ENCODE data around the gene ACTL8.

ACTL8 gene, protein sequence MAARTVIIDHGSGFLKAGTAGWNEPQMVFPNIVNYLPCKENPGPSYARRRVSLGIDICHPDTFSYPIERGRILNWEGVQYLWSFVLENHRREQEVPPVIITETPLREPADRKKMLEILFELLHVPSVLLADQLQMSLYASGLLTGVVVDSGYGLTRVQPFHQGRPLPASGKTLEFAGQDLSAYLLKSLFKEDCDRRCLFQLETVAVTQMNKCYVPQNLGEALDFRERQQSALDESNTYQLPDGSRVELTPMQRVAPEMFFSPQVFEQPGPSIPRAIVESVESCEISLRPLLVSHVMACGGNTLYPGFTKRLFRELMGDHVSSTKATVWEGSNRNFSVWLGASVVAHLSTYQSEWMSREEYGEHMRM

DNA sequence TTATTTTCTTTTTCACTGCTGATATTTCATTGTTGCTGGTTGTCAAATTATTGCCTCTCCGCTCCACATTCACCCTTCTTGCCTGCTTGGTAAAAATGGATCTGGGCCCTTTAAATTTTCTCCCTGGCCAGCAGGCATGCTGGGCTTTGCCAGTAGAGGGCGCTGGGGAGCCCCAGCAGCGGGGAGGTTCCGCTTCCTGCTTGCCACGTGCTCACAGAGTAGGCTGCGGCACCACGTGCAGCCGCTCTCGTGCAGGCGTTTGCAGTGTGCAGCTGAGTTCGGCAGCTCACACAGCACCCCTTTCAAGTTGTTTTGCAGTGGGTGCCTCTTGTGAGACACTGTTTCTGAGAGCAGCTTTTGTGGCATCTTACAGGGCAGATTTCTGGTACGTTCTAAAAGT is at the start of gene ACTL8:
ACTL8 (plus strand) TSS at position 214 of the 400 bp plus-strand sequence. CDS start 67,676 bp downstream, outside the sequence.
- DNase-seq, result no peak

DNA sequence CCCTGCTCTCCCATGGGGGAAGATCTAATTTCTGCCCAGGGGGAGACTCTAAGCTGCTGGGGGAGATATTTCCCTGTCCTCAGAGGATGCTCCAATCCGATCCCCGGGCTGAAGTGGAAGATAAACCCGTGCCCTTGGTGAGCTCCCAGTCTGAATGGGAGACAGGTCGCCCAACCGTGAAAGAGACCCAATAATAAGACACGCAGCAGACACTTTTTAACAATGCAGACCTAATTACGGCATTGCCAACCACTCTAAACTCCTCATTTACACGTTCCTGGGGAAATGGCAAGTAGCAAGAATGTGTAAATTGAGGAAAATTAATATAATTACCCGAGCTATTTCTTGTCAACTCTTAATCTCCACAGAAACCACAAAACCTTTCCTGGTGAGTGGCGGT is 48.7 kb upstream of the ACTL8 start:
- DNase-seq, result no peak

DNA sequence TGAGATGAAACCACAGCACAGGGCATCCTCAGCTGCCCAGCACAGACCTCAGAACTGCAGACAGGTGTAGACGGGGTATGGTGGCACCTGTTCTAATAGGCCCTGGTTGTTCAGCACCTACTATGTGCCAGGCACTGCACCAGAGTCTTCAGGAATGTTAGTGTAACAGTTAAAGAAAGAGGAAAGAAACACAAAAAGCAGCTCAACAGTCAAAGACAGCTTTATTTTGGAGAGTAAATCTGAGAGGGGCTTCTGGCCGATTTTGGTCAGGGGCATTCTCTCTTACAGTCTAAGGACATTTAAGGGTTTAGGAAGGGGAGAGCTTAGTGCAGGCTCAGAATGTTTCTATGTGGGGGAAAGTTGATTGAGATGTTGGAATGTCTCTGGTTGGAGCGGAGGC is 45.2 kb upstream of the ACTL8 start:
- no peak for DNase-seq

DNA sequence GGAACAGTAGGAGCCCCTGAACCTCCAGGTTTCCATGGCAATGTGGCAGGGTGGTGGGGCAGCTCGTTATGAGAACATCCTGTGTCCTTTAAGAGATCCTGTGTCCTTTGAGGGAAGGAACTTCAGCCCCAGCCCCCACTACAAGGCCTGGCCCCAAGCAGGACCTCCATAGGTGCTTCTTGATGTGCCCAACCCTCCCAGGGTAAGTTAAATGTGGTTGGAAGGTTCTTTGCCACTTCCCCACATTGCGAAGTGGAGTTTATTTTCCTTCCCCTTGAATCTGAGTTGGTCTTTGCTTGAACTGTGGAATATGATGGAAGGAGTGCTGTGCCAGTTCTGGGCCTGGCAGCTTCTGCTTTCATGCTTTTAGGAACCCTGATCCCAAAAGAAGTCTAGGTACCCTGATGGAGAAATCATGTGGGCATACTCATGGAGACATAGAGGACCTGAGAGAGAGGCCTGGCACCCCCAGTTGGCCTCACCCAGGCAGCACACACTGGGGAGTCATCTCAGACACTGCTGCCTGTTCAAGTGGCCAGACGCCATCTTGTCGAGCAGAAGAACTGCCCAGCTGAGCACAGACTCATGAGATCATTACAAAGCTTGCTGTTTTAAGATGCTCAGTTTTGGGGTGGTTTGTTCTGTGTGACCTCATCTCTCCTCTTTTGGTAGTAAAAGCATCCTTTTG is 44.1 kb upstream of the ACTL8 start:
- DNase-seq, result no peak

DNA sequence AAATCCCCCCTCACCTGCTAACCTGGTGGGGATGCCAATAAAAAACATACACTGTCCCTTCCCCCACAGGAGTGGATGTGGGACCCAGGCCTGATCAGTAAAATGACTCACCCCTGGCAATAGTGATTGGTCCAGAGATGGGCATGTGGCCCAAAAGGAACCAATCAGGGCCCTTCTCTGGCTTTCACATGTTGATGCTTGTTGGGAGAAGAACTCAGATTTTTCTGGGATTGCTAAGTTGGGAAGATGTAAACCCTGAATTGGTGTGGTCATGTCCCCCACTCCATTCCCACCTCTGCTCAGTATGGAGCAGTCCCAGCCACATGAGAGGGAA is 43.6 kb upstream of the ACTL8 start:
- no peak for DNase-seq

DNA sequence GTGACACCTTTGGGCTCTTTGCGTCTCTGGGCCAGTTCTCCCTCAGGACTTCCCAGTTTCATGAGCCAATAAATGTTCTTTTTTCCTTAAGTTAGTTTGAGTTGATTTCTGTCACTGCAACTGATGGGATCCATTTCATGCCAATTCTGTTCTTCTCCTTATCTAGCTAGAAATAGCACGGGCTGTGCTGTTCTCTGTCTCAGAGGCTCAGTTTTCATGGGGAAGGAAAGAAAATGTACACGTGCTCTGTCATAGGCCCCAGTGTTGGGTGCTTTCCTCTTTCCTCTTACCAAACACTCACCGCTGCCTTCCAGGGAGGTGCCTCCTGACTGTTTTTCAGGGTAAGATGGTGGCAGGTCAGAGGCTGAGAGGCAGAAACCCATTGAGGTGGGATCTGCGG is 43.2 kb upstream of the ACTL8 start:
- no peak for DNase-seq

DNA sequence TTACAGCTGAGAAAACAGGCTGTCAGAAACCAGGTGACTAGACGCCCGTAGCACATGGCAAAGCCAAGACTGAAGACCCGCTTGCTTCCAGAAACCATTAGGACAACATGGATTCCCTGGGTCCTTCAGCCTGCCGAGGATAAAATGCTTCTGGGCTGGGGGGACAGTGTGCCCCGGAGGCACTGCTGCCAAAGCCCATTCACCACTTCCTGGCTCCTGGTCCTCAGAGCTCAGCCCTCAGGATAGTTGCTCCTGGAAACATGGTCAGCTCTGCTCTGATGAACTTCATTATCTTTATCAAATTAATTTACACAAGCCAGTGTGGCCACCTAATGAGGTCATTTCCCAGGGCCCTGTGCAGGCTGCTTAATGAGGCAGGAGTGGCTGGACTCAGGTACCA is 41.1 kb upstream of the ACTL8 start:
- no peak for DNase-seq

DNA sequence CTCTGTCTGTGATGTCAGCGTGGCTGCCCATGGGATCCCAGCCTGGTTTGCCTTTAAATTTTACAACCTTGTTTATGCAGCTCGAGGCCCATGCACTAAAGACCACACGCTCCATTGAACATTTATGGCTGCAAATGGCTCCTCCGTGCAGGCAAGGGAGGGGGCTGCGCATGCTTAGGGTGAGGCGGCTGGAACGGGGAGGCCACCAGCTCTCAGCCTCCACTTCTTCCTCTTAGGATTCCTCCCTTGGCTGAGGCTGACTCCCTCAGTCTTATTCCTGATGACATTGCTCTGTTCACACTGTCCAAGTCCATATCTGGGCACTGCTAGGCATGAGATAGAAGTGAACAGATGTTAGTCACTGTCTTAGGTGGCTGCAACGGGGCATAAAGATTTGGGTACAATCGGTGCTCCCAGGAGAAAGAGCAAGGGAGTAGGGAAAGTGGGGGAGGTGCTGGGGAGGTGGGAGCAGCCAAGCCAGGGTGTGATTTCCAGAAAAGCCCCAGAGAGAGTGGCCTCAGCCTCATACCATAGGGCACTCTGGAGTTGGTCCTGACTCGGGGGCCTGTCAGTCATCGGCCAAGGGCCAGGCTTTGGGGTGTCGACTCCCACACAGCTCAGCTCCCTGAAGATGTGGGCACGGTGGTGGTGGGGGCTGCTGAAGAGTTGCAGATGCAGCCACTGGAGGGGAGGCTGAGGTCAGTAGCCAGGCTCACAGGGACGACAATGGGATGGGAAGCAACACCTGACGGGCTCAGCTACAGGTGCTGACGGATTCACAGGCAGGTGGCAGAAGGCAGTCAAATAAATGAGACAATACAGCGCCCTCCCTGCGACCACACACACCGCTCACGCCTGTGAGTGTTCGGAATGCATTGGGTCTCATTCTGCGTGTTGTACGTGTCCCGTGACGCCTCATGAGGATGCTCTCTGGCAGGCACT is 37.3 kb upstream of the ACTL8 start:
- DNase-seq, result no peak

DNA sequence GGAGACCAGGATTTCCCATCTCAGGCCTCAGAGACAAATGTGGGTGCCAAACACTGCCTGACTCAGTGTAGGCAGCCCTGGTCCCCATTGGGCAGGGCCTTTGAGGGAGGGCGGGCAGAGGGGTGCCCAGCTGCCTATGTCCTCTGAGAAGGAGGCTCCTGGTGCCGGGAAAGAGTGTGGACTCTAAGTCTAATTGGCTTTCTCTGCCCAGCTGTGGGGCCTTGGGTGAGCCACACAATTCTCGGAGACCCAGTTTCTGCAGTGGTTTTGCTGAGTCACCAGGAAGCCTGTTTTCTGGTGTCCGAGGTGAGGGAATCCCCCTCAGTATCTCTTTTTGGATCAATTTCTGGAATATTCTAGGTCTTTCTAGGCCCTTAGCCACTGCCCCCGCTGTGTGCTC is 35.3 kb upstream of the ACTL8 start:
- DNase-seq, result no peak

DNA sequence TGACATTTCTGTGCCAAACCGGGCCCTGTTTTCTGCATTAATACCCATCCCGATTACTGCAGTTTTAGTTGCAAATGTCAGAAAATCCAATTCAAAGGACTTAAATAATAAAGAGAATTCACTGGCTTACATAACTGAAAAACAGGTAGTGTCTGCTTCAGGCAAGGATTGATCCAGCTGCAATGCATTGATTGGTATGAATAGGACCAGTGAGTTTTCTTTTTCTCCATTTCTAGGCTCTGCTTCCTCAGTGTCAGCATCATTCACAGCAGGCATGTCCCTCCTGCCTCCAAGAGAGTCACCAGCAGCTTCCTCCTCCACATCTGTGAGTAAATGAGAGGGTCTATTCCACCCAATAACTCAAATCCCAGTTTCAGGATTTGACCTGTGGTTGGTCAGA is 33.7 kb upstream of the ACTL8 start:
- DNase-seq, result no peak

DNA sequence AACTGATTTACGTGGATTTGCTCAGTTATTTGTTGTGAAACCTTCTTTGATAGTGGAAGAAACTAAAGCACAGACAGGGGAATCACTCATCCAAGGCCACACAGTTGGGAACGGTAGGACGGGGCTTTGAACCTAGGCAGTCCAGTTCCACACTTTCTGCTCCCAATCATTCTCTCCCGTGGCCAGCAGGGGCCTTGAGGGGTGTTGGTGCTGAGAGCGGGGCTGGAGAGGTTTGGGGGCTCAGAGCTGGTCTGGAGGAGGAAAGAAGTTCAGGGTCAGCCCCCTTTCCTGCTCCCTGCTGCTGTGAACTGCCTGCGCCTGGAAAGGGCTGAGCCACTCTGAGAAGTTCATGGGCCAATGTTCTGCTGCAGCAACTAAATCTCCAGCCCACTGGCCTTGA is 31.4 kb upstream of the ACTL8 start:
- no peak for DNase-seq

DNA sequence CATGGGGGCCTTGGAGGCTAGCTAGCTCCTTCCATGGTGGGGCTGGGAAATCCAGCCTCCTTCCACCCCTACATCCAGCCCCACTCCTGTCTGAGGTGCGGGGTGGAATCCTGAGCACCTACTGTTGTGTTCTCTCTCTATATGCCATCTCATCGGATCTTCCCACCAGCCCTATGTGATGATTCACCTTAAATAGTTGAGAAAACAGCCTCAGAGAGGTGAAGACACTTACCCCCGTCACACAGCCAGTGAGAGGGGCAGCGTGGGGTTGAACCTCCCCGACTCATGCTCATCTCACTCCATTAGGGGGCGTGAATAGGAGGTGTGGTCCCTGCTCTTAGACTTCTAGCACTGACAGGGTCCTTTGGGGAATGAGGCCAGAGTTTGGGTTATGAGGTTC is 31.0 kb upstream of the ACTL8 start:
- DNase-seq, result no peak

DNA sequence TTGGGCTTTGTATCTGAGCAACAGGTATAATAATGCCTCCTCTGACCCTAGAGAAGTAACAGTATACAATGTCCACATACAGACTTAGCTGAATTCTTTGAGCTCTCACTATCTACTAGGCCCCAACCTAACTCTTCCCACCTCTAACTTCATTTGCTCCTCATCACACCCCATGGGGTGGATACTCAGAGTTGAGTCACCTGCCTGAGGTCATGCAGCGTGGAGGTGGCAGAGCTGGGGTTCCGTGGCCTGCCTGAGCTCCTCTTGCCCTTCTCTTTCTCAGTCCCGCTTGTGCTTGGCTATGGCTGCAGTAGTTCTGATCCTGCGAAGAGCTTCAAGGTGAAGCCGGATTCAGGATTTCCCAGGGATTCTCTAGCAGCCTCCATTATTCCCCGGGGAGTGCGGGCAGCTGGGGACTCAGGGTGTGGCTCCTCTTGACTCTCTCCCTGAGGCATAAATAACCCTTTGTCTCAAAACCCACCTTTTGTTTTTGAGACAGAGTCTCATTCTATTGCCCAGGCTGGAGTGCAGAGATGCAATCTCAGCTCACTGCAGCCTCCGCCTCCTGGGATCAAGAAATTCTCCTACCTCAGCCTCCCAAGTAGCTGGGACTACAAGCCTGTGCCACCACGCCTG is 29.9 kb upstream of the ACTL8 start:
- no peak for DNase-seq

DNA sequence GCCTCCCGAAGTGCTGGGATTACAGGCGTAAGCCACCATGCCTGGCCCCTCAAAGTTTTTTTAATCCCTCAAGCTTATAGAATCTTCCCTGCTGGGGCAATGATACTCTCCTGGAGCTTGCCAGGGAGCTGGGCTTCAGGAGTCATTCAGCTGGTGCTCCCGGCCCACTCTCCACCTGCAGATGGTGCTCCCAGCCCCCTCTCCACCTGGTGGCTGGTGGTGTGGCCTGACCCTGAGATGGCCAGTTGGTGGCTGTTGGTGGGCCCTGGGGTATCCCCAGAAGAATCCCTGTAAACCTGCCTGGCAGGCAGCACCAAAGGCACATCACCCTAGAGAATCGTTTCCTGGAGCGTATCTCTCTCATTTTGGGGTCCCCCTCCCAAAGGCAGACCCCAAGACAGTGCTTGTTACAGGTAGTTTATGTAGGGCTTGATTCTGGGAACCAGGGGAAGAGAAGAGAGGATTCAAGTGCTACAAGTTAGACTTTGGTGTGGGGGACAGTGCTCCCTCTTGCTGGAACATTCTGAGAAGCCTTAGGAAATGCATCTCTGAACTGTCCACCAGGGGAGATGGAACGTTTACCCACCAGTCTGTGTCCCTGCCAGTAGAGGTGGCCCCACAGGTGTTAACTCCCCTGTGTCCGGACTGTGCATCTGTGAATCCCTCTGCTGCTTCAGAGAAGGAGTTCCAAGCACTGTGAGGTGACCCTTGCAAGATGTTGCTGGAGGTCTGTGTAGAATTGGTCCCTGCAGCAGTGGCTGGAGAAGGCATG is 29.1 kb upstream of the ACTL8 start:
- no peak for DNase-seq

DNA sequence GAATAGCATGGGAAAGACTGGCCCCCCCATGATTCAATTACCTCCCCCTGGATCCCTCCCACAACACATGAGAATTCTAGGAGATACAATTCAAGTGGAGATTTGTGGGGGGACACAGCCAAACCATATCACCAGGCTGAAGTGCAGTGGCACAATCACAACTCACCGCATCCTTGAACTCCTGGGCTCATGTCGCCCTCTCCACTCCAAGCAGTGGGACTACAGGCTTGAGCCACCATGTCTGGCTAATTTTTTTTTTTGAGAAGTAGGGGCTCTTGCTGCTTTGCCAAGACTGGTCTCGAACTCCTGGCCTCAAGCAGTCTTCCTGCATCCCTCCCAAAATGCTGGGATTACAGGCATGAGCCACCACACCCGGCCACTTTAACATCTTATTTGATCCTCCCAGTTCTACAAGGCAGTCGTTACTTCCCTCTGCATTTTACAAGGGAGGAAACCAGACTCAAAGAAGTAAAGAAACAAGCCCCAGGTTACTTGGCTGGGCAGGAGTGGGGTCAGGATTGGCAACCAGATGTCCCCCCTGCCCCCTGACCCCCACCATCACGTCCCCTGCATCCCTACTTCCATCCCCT is 26.9 kb upstream of the ACTL8 start:
- DNase-seq, result no peak

DNA sequence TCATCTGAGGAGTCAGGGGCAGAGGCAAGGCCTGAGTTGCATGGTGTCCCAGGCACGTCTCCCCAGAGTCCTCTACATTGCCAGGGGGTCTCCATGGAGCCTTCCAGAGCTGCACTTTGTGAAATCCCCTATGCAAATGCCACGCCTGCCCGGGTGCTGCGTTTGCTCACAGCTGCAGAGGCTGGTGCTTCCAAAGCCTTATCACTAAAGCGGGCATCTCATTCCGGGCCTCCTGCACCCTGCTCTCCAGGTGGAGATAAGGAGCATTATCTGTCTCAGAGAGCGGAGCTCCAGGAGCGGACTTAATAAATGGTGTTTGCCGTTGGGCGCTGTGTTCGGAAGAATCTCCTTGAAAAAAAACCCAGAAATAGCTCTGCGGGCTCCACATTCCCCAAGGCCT is 25.9 kb upstream of the ACTL8 start:
- no peak for DNase-seq

DNA sequence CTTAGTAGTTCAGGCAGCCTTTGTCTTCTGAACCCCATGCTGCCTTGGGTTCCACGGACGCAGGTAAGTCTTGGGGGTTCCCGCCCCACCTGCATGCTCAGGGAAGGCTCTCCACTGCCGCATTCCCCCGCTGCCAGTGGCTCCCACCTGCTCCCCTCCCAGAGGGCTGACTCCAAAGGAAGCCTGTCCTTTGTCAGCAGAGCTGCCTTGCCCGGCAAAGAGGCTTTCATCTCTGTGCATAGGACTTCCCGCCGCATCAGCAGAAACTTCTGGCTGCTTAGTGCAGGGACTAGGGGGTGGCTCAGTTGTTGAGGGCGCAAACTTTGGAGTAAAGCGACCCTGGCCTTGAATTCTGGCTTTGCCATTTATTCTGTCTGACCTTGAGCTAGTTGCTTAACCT is 25.2 kb upstream of the ACTL8 start:
- DNase-seq, result no peak

DNA sequence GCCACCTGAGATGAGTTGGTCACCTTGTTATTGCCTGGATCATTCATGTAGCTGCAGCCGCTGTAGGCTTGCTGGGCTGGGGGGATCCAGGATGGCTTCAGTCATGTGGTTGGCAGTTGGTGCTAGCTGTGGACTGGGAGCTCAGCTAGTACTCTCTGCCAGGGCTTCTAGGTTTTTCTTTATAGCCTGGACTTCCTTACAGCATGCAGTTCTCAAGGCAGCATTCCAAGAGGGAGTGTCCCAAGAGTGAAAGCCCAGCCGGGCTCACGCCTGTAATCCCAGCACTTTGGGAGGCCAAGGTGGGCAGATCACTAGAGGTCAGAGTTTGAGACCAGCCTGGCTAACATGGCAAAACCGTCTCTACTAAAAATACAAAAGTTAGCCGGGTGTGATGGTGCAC is 23.7 kb upstream of the ACTL8 start:
- no peak for DNase-seq

DNA sequence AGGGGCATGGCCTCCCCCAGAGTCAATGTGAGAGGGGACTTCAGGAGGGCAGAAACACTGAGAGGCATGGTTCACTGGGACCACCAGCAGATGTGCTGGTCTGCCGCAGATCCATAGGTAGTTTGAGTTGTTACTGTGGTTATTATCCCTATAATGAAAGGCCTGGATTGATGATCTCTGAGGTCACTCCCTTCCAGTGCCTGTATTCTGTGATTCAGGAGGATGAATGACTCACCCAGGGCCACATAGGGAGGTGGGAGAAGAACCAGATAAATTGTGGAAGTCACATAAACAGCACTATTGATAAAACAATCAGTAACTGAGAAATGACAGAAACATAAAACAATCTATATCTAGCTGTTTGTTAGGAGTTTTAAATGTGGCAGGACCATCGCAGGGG is 22.7 kb upstream of the ACTL8 start:
- no peak for DNase-seq

DNA sequence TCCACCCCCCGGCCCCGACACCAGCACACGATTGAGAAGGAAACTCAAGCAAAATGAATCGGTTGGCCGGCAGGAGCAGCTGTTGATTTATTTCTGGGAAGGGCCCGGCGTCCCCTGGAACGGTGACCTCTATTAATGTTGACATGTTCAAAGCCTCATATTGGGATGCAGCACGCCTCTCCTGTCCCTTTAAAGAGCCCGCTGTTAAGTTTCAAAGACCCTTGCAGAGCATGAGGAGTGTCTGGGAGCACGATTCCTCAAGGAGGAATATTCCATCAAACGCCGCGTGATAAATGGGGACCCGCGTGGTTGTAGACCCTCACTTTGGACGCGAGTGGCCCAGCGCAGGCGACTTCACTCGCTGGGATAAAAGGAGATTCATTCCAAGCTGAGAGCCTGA is 21.5 kb upstream of the ACTL8 start:
- no peak for DNase-seq

DNA sequence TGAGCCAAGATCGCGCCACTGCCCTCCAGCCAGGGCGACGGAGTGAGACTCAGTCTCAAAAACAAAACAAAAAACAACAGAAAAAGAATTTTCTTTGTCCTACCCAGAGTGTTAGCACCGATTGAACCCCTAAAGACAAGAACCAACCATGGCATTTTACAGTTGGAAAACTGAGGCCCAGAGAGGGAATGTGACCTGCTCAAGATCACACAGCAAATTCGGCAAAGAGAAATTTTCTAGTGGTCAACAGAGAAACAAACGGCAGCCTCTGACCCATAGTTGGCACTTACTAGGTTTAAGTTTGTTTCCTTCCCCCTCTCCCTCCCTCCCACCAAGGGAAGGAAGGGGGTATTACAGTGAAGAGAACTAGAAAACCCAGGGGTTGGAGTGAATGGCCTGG is 20.5 kb upstream of the ACTL8 start:
- DNase-seq, result no peak

DNA sequence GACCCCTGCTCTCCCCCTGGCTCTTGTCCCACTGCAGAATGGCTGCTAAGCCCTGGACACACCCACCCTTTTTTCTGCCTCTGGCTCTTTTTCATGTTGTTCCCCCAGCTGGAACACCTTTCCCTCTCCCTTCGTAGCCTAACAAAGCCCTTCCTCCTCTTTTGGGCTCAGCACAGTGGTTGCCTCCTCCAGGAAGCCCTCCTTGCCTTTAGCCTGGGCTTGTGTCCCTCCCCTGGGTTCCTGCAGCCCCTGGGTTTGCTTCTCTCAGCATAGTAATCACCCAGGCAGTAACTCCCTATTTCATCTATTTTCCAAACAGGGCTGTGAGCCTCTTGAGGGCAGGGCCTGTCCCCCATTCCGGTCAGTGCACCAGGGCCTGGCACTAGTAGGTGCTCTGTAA is 19.8 kb upstream of the ACTL8 start:
- DNase-seq, result no peak
